Dendritic cell treated with granulocyte-macrophage colony-stimulating factor and Interleukin-4, amounts not matched to agents 40 ng/mL and 50 ng/mL, for 4 days (primary cell): Measurements from ENCODE around the gene AAK1.

ENCODE experiments used
- H3K27ac Mint-ChIP-seq: one replicate; pipeline ENCODE4 v1.8.0; 2022; ENCODE audit warnings: mild to moderate bottlenecking, mixed read lengths
- H3K27me3 Mint-ChIP-seq: one replicate; pipeline ENCODE4 v1.8.0; 2022; ENCODE audit warnings: mild to moderate bottlenecking, mixed read lengths
- H3K36me3 Mint-ChIP-seq: one replicate; pipeline ENCODE4 v1.8.0; 2022; ENCODE audit warnings: low read depth, mixed read lengths
- H3K4me1 Mint-ChIP-seq: one replicate; pipeline ENCODE4 v1.8.0; 2022; ENCODE audit warnings: low read depth, mixed read lengths
- H3K4me3 Mint-ChIP-seq: one replicate; pipeline ENCODE4 v1.8.0; 2022; ENCODE audit warnings: mild to moderate bottlenecking, moderate library complexity, mixed read lengths
- H3K9me3 Mint-ChIP-seq: one replicate; pipeline ENCODE4 v1.8.0; 2022; ENCODE audit warnings: mixed read lengths
- intact Hi-C: fragments of 100-400 bp; cut with micrococcal nuclease; formaldehyde crosslinking; loops from one replicate; pipeline ENCODE4 v1.15.0; 2022

AAK1 gene

GRCh38 chr2:69644506-69644979 lies 1.0 kb upstream of the AAK1 start:
- Mint-ChIP-seq H3K9me3 (no peaks in the 10 kb centered on the region), H3K4me3 (peak overlapping the region; percentile 93), H3K27me3 (no peaks in the 10 kb centered on the region), H3K27ac (peak overlapping the region; percentile 99), H3K4me1 (peaks cover 48% of the 10 kb centered on the region), H3K36me3 (peaks cover 40% of the 10 kb centered on the region)
- intact Hi-C loops: loop anchor here (1.0 to 5.0 kb wide), 5 partner anchors 36 to 183 kb away; partner anchors contain the start of gene GMCL1

GRCh38 chr2:69642709-69643601 lies 584 bp downstream of the AAK1 start:
- Mint-ChIP-seq H3K4me3 (peak overlapping the region; percentile 93), H3K4me1 (peaks cover 63% of the 10 kb centered on the region), H3K27ac (peak overlapping the region; percentile 99), H3K27me3 (no peaks in the 10 kb centered on the region), H3K36me3 (peaks cover 45% of the 10 kb centered on the region), H3K9me3 (no peaks in the 10 kb centered on the region)
- intact Hi-C loops: loop anchor here (5.0 kb wide), 4 partner anchors 66 to 184 kb away; partner anchors contain the start of gene GMCL1

DNA sequence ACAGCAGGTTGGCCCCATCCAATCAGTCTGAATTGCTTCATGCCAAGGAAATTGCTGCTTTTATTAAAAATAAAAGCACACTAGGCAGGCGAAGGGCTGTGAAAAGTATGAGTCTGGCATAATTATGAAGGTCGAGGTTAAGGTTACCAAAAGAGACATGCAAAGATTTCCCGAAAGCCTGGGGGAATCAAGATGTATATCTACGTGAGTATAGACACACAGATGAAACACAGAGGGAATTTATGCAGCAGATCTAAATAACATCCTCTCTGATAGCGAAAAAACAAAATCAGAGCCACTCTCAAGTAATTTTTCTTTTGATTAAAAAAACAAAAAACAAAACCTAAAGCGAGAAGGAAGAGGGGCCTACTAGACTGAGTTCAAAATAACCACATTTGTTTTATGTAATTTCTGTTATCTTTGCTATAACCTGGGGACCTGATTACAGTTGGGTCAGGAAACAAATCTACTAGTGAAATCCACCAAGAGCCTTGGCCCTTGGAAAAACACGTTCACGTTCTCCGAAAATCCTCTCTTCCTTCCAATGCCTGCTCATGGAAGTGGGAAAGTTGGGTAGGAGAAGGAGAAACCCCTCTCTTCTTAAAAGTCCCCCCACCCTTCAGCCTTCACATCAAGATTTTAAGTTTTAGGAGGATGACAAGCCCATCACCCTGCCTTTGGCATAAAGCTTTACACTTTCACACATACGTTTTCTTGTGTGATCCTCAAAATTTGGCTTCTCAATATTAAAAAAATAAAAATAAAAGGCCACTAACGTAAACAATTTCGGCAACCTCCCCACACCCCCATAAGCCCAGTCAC lies 1.4 kb downstream of the AAK1 start:
- H3K4me1 Mint-ChIP-seq: peaks cover 69% of the 10 kb centered on the region
- intact Hi-C loops: loop anchor here (5.0 kb wide), 4 partner anchors 65 to 185 kb away; partner anchors contain the start of gene GMCL1
- H3K9me3 Mint-ChIP-seq: no peaks in the 10 kb centered on the region
- H3K4me3 Mint-ChIP-seq: peak overlapping the region; percentile 93
- H3K27ac Mint-ChIP-seq: peak overlapping the region; percentile 99
- H3K36me3 Mint-ChIP-seq: peaks cover 54% of the 10 kb centered on the region
- H3K27me3 Mint-ChIP-seq: no peaks in the 10 kb centered on the region

GRCh38 chr2:69641471-69641870 lies 2.1 kb downstream of the AAK1 start:
- intact Hi-C loops: loop anchor here (5.0 kb wide), 4 partner anchors 64 to 186 kb away; partner anchors contain the start of gene GMCL1
- Mint-ChIP-seq H3K27me3 (no peaks in the 10 kb centered on the region), H3K4me1 (peaks cover 72% of the 10 kb centered on the region), H3K27ac (peak overlapping the region; percentile 99), H3K9me3 (no peaks in the 10 kb centered on the region), H3K36me3 (peaks cover 57% of the 10 kb centered on the region), H3K4me3 (peak overlapping the region; percentile 93)

DNA sequence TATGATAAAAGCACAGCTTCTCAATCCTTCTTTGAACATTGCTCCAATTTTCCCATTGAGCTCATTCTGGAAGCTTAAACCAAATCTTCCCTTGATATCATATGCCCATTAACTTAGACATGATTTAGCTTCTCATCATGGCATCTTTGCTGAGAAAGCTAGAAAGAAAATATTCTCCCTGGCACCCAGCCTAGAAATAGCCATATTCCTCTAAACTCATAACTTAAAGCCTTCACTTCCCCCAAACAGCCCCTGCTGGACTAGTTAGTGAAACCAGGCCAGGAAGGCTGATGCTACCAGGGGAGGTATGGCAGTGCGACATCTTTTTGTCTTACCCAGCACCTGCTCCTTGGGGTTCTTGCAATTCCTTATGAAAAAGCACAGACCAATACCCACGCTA lies 4.3 kb downstream of the AAK1 start:
- no peak overlapping the region for H3K4me3 Mint-ChIP-seq

GRCh38 chr2:69638630-69639029 lies 4.9 kb downstream of the AAK1 start:
- Mint-ChIP-seq H3K4me1 (peaks cover 68% of the 10 kb centered on the region), H3K27me3 (no peaks in the 10 kb centered on the region), H3K36me3 (peaks cover 52% of the 10 kb centered on the region), H3K4me3 (no peak overlapping the region), H3K27ac (no peak overlapping the region), H3K9me3 (no peaks in the 10 kb centered on the region)
- intact Hi-C loops: no loop called here

More for the DNA sequence above, 4.3 kb downstream of the AAK1 start:
- Mint-ChIP-seq H3K36me3 (peaks cover 58% of the 10 kb centered on the region), H3K27me3 (no peaks in the 10 kb centered on the region), H3K27ac (peak overlapping the region; percentile 65), H3K9me3 (no peaks in the 10 kb centered on the region), H3K4me1 (peaks cover 68% of the 10 kb centered on the region)
- intact Hi-C loops: no loop called here

GRCh38 chr2:69637923-69638322 lies 5.6 kb downstream of the AAK1 start:
- Mint-ChIP-seq H3K4me1 (peaks cover 68% of the 10 kb centered on the region), H3K27me3 (no peaks in the 10 kb centered on the region), H3K27ac (no peak overlapping the region), H3K4me3 (no peak overlapping the region), H3K9me3 (no peaks in the 10 kb centered on the region), H3K36me3 (peaks cover 45% of the 10 kb centered on the region)
- intact Hi-C loops: no loop called here

- Mint-ChIP-seq H3K9me3 (no peaks in the 10 kb centered on the region), H3K27me3 (no peaks in the 10 kb centered on the region), H3K36me3 (peaks cover 40% of the 10 kb centered on the region), H3K4me3 (no peak overlapping the region), H3K4me1 (peaks cover 67% of the 10 kb centered on the region), H3K27ac (no peak overlapping the region)
- intact Hi-C loops: no loop called here
These were observed 7.1 kb downstream of the AAK1 start for GRCh38 chr2:69636395-69636794.

GRCh38 chr2:69635432-69635831 lies 8.1 kb downstream of the AAK1 start:
- Mint-ChIP-seq H3K9me3 (no peaks in the 10 kb centered on the region), H3K27me3 (no peaks in the 10 kb centered on the region), H3K4me1 (peaks cover 67% of the 10 kb centered on the region), H3K4me3 (no peak overlapping the region), H3K36me3 (peaks cover 30% of the 10 kb centered on the region), H3K27ac (no peak overlapping the region)
- intact Hi-C loops: no loop called here

DNA sequence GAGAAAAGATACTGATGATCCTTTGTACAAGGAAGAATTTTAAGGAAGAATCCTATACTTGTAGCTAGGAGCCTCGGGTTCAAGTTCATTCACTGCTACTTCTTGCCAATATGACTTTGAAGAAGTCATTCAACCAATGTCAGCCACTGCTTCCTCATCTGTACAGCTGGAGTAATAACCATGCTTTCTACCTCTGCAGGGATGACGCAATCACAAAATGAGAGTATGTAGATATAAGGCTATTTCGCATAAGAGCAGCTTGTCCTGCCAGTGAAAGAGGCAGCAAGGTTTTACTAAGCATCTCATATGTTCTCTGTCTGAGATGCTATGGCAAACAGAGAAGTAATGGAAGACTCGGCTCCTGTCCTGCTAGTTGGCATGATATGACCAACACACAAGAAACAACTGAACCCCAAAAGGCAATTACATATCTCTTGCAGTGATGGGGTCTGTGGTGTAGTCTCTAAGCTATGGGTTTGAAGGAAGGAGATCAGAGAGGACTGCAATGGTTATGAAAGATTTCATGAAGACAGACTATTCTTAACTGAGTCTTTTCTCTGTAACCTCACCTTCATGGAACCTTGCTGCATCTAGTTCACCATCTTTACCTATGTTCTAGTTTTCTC lies 9.2 kb downstream of the AAK1 start:
- peaks cover 24% of the 10 kb centered on the region for H3K36me3 Mint-ChIP-seq
- peaks cover 57% of the 10 kb centered on the region for H3K4me1 Mint-ChIP-seq
- no peaks in the 10 kb centered on the region for H3K27me3 Mint-ChIP-seq
- H3K9me3 Mint-ChIP-seq: no peaks in the 10 kb centered on the region
- intact Hi-C loops: no loop called here
- no peak overlapping the region for H3K27ac Mint-ChIP-seq
- H3K4me3 Mint-ChIP-seq: no peak overlapping the region

GRCh38 chr2:69631402-69631801 lies 12.1 kb downstream of the AAK1 start:
- Mint-ChIP-seq H3K27ac (no peak overlapping the region), H3K4me3 (no peak overlapping the region), H3K27me3 (no peaks in the 10 kb centered on the region), H3K9me3 (no peaks in the 10 kb centered on the region), H3K36me3 (peaks cover 7% of the 10 kb centered on the region), H3K4me1 (peaks cover 36% of the 10 kb centered on the region)
- intact Hi-C loops: no loop called here

GRCh38 chr2:69629921-69630608 lies 13.5 kb downstream of the AAK1 start:
- Mint-ChIP-seq H3K4me1 (peaks cover 30% of the 10 kb centered on the region), H3K36me3 (no peaks in the 10 kb centered on the region), H3K27ac (no peak overlapping the region), H3K9me3 (no peaks in the 10 kb centered on the region), H3K27me3 (no peaks in the 10 kb centered on the region), H3K4me3 (no peak overlapping the region)
- intact Hi-C loops: no loop called here
